ENCODE measurements around the gene DNM3.

The DNM3 gene

DNA sequence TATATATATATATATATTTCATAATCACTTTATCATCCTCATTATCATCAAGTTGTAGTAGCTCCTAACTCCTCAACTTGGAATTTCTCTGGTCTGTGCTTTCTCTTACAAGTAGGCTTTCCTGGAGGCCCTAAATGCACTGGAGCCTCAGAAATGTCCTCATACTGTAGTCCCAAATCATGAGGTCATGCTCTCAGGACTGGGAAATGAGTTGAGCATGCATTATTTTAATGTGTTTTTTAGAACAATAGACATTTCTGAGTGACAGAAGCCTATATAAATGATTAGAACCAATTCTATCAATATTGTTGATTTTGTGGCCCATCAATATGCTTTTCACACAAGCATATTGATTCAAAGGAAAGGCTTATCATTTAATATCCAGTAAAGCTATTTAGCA is 536.3 kb downstream of the DNM3 start:
- Mint-ChIP-seq H3K27me3 (no peaks in the 10 kb centered on the region), H3K4me1 (ENCODE audit: low read depth) (peaks cover 55% of the 10 kb centered on the region), H3K36me3 (ENCODE audit: low read depth) (no peaks in the 10 kb centered on the region), H3K9me3 (no peaks in the 10 kb centered on the region), H3K27ac (no peak overlapping the region), H3K4me3 (no peak overlapping the region)

DNA sequence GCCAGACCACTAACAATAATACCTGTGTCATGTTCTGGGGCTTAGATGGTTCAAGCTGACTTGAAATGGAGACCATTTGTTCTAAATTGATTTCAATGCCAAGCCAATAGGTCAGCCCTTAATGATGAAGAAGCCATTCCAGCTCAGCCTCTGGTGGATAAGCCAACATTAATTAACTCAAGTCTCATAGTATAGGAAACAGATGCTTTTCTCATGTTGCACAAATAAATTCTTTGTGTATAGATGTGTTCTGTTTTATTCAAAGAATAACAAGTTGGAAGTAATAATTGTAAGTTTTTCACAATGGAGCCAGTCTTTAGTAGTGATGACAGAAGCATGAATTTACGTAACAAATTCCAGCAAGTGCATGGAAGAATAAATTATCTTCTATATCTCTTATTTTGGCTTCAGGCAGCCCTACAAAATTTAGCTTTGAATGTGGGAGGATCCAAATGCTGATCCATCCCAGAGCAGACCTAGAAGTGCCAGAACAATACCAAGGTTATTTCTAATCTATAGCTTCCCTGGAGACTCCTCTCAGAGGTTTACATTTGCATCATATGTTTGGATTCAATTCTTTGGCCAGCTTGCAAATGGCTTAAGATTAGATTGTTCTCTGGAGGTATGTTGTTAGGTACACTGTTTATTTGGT is 536.9 kb downstream of the DNM3 start:
- no peak overlapping the region for H3K4me3 Mint-ChIP-seq
- H3K36me3 Mint-ChIP-seq (ENCODE audit: low read depth): no peaks in the 10 kb centered on the region
- H3K9me3 Mint-ChIP-seq: no peaks in the 10 kb centered on the region
- H3K27me3 Mint-ChIP-seq: no peaks in the 10 kb centered on the region
- no peak overlapping the region for H3K27ac Mint-ChIP-seq
- peaks cover 55% of the 10 kb centered on the region for H3K4me1 Mint-ChIP-seq (ENCODE audit: low read depth)

DNA sequence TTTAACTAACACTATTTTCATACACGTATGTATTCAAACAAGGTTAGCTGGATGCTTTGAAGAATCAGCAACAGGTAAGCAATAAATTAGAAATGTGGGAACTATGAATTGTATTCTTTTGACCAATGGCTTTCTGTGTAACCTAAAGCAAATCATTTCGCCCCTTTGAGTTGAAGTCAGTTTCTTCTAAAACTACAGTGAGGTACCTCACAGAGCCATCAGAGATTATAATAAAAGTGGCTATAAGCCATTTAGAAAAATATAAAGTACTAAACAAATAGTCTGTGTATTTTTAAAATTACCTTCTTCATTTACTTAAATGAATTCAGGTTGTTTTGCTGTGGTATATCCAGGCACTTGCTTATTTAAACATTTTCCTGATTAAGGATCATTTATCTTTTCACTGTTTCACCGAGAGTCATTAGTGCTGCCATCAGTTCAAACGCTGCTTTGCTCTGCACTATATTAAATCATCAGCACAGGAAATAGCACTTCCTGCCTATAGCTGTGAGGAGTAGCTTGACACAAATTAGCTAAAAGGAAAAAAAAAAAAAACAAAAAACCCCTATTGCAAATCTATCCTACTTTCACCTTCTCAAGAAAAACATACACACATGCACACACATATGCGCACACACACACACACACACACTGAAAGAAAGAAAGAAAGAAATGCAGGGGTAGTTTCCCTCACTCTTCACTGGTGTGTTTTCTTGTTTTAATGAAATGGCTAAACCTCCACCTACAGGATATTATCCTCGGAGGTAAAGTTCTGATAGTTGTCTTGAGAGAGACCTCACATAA is 539.3 kb downstream of the DNM3 start:
- Mint-ChIP-seq H3K27ac (peak overlapping the region; percentile 78), H3K4me1 (ENCODE audit: low read depth) (peaks cover 40% of the 10 kb centered on the region), H3K27me3 (no peaks in the 10 kb centered on the region), H3K9me3 (no peaks in the 10 kb centered on the region), H3K4me3 (peak overlapping the region; percentile 70), H3K36me3 (ENCODE audit: low read depth) (no peaks in the 10 kb centered on the region)

DNA sequence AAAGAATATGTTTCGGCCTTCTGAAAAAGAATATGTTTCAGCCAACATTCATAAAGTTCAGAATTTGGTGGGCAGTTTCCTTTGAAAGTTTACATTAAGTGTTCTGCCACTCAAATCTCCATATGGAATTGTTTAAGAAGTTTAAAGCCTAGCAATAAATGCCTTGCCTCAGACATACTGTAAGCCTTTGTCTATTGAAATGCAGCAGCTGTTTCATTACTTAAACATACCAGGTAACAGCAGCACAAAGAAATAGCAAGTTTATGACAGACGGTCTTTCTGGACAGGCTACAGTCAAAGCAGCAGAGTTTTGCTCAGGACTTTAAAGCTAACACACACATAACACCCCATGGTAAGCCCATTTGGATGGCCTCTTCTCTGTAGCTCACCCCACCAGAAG is 540.6 kb downstream of the DNM3 start:
- H3K27ac Mint-ChIP-seq: peak overlapping the region; percentile 41
- no peak overlapping the region for H3K4me3 Mint-ChIP-seq
- no peaks in the 10 kb centered on the region for H3K36me3 Mint-ChIP-seq (ENCODE audit: low read depth)
- no peaks in the 10 kb centered on the region for H3K9me3 Mint-ChIP-seq
- peaks cover 32% of the 10 kb centered on the region for H3K4me1 Mint-ChIP-seq (ENCODE audit: low read depth)
- no peaks in the 10 kb centered on the region for H3K27me3 Mint-ChIP-seq

DNA sequence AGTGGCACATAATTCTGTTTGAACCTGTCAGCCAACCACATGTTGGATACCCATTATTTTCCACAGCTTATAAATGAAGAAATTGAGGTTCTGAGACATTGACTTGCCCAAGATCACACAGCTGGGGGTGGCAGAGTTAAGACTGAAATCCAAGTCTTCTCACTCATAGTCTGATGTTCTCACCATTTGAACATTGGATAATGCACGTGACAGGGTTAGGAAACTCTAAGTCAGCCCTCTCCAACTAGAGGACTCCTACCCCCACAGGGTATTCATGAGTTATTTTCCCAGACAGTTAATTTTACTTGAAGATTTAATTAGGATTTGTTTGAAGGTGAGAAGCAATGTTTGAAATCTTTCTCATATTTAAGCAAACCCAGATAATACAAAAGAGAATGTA is 541.1 kb downstream of the DNM3 start:
- H3K4me1 Mint-ChIP-seq (ENCODE audit: low read depth): peaks cover 32% of the 10 kb centered on the region
- H3K36me3 Mint-ChIP-seq (ENCODE audit: low read depth): no peaks in the 10 kb centered on the region
- no peaks in the 10 kb centered on the region for H3K9me3 Mint-ChIP-seq
- no peak overlapping the region for H3K4me3 Mint-ChIP-seq
- H3K27me3 Mint-ChIP-seq: no peaks in the 10 kb centered on the region
- no peak overlapping the region for H3K27ac Mint-ChIP-seq

DNA sequence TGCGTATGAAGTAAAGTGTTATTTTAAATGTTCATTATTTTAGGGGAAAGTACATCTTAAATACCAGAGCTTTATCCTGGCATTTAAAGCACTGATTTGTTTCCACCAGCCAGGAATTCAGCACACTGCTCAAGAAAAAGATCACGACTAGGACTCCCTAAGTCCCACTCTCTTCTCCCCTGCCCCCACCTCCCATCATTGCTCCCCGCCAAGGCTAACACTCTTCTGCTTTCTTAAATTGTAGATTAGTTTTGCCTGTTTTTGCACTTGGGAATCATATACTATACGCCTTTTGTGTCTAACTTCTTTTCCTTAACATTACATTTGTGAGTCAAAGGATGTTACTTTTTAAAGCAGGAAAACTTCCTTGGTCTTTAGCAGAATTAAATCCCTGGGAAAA is 541.7 kb downstream of the DNM3 start:
- Mint-ChIP-seq H3K4me1 (ENCODE audit: low read depth) (peaks cover 32% of the 10 kb centered on the region), H3K27me3 (no peaks in the 10 kb centered on the region), H3K27ac (no peak overlapping the region), H3K4me3 (no peak overlapping the region), H3K9me3 (no peaks in the 10 kb centered on the region), H3K36me3 (ENCODE audit: low read depth) (no peaks in the 10 kb centered on the region)

DNA sequence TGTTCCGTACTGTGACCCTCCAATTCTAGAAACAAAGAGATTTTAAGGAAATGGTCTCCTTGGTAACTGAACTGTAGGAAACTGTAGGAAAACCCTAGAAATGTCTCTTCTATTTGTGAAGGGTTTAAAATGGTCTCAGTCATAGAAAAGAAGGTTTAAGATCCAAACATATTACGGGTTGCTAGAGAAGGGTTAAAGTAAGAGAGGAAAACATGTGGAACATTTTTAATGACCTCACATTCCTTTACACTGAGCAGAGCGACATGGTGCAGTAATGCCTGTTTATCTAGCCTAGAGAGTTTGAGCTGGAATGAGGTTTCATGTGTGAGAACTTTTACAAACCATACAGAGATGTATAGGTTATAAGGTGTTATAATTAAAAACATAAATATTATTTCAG is 542.2 kb downstream of the DNM3 start:
- no peak overlapping the region for H3K4me3 Mint-ChIP-seq
- H3K27me3 Mint-ChIP-seq: no peaks in the 10 kb centered on the region
- no peak overlapping the region for H3K27ac Mint-ChIP-seq
- H3K4me1 Mint-ChIP-seq (ENCODE audit: low read depth): peaks cover 32% of the 10 kb centered on the region
- H3K36me3 Mint-ChIP-seq (ENCODE audit: low read depth): no peaks in the 10 kb centered on the region
- no peaks in the 10 kb centered on the region for H3K9me3 Mint-ChIP-seq

DNA sequence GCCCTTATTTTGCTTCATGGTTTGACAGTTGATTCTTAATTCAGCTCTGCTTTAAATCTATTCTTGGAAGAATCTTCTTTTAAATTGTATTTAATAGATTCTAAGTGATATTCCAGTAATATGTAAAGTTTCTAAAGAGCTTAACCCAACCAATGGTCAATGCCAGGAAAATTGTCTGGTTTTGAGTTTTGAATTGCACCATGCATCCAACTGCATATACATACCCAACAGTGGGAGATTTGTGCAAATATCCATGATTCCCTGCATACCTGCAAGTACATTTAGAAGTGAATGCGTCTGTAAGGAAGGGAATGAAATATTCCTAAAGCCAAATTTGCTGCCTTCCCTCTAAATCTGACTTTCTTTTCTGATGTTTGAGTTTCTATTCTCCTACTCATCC is 543.4 kb downstream of the DNM3 start:
- no peak overlapping the region for H3K27ac Mint-ChIP-seq
- H3K9me3 Mint-ChIP-seq: no peaks in the 10 kb centered on the region
- no peak overlapping the region for H3K4me3 Mint-ChIP-seq

DNA sequence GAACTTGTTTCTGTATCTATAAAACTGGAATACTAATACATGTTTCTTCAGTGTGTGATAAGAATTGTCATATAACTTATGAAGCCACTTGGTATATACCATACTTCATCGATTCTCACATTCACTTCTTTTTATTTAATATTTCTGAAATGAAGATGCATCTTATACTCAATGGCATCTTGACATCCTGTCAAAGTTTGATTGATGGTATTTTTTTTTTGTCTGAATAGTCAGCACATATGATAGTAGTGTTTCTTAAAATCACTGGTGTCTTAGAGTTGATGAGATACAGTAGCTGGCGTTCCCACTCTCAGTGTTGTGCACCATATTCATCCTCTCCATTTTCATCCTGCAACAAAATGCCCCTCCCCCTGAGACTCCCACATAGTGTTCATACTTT is 544.7 kb downstream of the DNM3 start:
- Mint-ChIP-seq H3K9me3 (no peaks in the 10 kb centered on the region), H3K4me1 (ENCODE audit: low read depth) (peaks cover 26% of the 10 kb centered on the region)

More for the DNA sequence above, 543.4 kb downstream of the DNM3 start:
- no peaks in the 10 kb centered on the region for H3K36me3 Mint-ChIP-seq (ENCODE audit: low read depth)
- peaks cover 32% of the 10 kb centered on the region for H3K4me1 Mint-ChIP-seq (ENCODE audit: low read depth)
- no peaks in the 10 kb centered on the region for H3K27me3 Mint-ChIP-seq

DNA sequence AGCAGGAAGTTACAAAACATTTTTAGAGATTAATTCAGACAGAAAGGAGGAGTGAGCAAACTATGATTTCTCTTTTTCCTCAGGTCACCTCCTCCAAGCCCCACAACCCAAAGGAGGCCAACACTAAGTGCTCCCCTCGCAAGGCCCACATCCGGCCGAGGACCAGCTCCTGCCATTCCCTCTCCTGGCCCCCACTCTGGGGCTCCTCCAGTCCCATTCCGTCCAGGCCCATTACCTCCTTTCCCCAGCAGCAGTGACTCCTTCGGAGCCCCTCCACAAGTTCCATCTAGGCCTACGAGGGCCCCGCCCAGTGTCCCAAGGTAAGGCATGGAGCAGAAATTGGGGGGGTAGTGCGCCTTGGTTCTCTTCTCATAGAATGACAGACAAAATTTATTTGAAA is 547.2 kb downstream of the DNM3 start:
- no peak overlapping the region for H3K4me3 Mint-ChIP-seq
- peaks cover 32% of the 10 kb centered on the region for H3K4me1 Mint-ChIP-seq (ENCODE audit: low read depth)
- H3K9me3 Mint-ChIP-seq: no peaks in the 10 kb centered on the region
- H3K27me3 Mint-ChIP-seq: no peaks in the 10 kb centered on the region
- H3K36me3 Mint-ChIP-seq (ENCODE audit: low read depth): no peaks in the 10 kb centered on the region
- H3K27ac Mint-ChIP-seq: no peak overlapping the region

More for the DNA sequence above, 544.7 kb downstream of the DNM3 start:
- Mint-ChIP-seq H3K27ac (no peak overlapping the region), H3K27me3 (no peaks in the 10 kb centered on the region), H3K36me3 (ENCODE audit: low read depth) (no peaks in the 10 kb centered on the region), H3K4me3 (no peak overlapping the region)

DNA sequence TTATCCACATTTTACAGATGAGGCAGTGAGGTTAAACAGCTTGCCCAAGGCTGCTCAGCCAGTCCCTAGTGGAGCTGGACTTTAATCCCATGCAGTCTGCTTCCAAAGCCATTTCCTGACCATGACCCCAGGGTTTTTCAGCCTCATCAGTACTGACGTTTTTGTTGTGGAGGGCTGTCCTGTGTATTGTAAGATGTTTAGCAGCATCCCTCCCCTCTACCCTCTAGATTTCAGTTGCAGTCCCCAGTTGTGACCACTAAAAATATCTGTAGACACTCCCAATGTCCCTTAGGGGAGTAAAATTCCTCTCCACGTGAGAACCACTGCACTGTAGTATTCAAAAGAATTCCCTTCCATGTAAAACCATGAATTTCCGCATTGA is 549.0 kb downstream of the DNM3 start:
- no peak overlapping the region for H3K4me3 Mint-ChIP-seq
- peaks cover 46% of the 10 kb centered on the region for H3K4me1 Mint-ChIP-seq (ENCODE audit: low read depth)
- no peaks in the 10 kb centered on the region for H3K9me3 Mint-ChIP-seq
- H3K36me3 Mint-ChIP-seq (ENCODE audit: low read depth): no peaks in the 10 kb centered on the region
- no peaks in the 10 kb centered on the region for H3K27me3 Mint-ChIP-seq
- peak overlapping the region; percentile 85 for H3K27ac Mint-ChIP-seq

DNA sequence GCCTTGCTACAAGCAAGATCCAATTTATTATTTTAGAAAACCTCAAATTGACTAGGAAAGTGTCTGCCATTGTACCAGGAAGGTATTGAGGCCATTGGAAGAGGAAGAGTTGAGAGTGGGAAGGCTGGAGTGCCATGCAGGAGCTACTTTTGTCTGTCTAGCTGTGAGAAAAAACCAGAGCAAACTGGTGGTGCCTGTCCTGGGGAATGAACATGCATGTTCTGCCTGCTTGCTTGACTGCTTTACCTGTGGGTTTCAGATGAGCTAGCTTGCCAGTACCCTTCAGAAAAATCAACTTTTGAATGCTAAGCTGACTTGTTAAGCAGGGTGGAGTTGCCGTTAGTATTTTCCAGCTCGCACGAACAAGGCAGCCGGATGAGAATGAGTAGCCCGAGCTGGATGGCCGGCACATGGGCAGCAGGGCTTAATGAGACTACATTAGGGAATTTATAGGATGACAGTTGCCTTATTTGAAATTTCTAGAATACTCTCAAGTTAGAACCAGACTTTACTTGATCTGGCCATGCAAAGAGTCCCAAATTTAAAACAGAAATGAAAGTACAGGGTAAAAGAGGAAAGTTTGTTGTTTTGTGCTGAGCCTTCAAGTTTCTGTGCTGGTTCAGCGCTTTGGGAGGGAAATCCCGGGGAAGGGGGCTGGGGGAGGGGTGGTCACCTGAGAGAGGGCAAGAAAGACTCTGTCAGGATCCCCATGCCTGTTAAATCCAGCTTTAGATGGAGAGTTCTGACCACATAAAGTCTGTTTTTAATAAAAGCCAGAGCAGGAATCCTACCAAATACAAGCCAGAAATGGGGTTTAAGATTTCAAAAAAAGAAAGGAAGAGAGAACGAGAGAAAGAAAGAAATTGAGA is 549.6 kb downstream of the DNM3 start:
- Mint-ChIP-seq H3K9me3 (no peaks in the 10 kb centered on the region), H3K4me3 (peak overlapping the region; percentile 33), H3K4me1 (ENCODE audit: low read depth) (peaks cover 51% of the 10 kb centered on the region), H3K27me3 (no peaks in the 10 kb centered on the region), H3K27ac (peak overlapping the region; percentile 85), H3K36me3 (ENCODE audit: low read depth) (no peaks in the 10 kb centered on the region)

DNA sequence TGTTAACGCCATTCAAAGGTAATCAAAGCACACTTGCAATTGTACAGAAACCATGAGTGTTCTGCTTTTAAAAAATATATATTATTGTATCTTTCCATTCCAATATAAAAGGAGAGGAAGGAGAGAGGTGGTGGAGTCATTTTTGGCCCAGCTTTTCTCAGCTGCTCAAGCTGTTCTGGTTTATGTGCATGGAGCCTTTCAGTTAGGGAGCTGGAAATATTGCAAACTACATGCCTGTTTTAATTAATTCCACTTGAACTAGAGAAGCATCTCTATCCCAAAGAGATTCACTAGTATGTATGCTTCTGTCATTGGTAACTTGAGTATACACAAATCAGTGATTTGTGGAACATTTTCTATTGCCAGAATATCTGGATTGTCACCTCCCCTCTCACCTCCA is 550.7 kb downstream of the DNM3 start:
- H3K36me3 Mint-ChIP-seq (ENCODE audit: low read depth): no peaks in the 10 kb centered on the region
- H3K4me1 Mint-ChIP-seq (ENCODE audit: low read depth): peaks cover 59% of the 10 kb centered on the region
- H3K27ac Mint-ChIP-seq: no peak overlapping the region
- H3K4me3 Mint-ChIP-seq: no peak overlapping the region
- no peaks in the 10 kb centered on the region for H3K27me3 Mint-ChIP-seq
- H3K9me3 Mint-ChIP-seq: no peaks in the 10 kb centered on the region

DNA sequence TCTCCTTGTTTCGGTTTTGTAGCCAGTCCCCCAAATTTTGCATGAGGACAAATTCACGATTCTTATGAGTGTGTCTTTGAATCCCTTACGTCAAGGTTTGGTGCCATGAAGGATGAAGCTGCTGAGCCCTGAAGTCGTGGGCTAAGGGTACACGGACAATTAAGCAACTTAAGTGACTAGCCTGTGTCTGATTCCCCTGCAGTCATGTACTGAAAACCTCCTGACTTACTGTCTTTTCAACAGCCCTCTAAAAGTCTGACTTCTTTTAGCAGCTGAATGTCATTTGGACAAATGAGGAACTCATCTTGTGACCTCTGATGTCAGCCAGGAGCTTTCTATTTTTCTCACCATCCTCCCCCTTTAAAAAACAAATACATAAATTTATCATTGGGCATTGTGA is 552.1 kb downstream of the DNM3 start:
- H3K9me3 Mint-ChIP-seq: no peaks in the 10 kb centered on the region
- no peaks in the 10 kb centered on the region for H3K36me3 Mint-ChIP-seq (ENCODE audit: low read depth)
- peaks cover 73% of the 10 kb centered on the region for H3K4me1 Mint-ChIP-seq (ENCODE audit: low read depth)
- H3K4me3 Mint-ChIP-seq: no peak overlapping the region
- H3K27ac Mint-ChIP-seq: peak overlapping the region; percentile 70
- H3K27me3 Mint-ChIP-seq: no peaks in the 10 kb centered on the region

DNA sequence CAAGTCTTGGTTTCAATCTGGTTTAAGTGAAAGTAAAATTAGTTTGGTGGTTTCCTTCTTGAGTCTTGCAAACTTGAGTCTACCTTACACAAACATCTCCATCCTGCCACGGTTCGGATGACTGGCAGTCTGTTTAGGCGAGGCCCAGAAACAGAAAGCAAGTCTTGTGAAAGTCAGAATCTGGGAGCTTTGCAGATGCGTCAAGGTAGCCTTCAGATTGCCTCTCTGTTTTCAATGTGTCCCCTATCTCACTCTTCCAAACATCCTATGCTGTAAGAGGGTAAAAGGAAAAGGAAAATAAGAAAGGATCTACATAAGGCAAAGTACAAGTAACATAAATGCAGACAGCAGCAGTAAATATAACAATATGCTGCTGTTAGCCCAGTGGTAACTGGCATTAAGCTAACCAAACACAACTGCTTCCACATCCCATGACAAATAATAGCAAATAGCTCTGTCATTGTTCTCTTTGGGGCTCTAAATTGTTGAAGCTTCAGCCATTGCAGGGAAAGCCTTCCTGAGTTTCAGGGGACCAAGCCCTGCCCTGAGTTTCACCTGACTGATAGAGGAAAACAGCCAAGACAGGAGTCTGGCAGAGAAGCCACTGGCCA is 552.9 kb downstream of the DNM3 start:
- Mint-ChIP-seq H3K9me3 (no peaks in the 10 kb centered on the region), H3K27me3 (no peaks in the 10 kb centered on the region), H3K36me3 (ENCODE audit: low read depth) (no peaks in the 10 kb centered on the region), H3K27ac (peak overlapping the region; percentile 70), H3K4me1 (ENCODE audit: low read depth) (peaks cover 82% of the 10 kb centered on the region), H3K4me3 (peak overlapping the region; percentile 69)
